Hepatocyte (in vitro differentiated cells): ENCODE results near the gene TBC1D24.
"Not testable (repeated sequence)": the region's sequence is repeated elsewhere in the genome, so short reads cannot be mapped to it uniquely, and the experiment has no call there.

Experiments
- EZH2 ChIP-seq: fragments of 200-600 bp; sonication (generic); IDR thresholded peaks from 2 replicates; pipeline ENCODE4 v1.6.1; 2016; ENCODE audit warnings: antibody characterized with exemption, mild to moderate bottlenecking, borderline replicate concordance
- EZH2phosphoT487 ChIP-seq: fragments of 200-600 bp; sonication (generic); IDR thresholded peaks from one replicate; pipeline ENCODE4 v1.6.1; 2018; ENCODE audit warnings: antibody characterized with exemption, mild to moderate bottlenecking, low read depth, moderate library complexity; ENCODE audit not compliant: unreplicated experiment, severe bottlenecking
- TF ChIP-seq, protein P1 (sequence below): fragments of 200-600 bp; sonication (generic); IDR thresholded peaks from 2 replicates; pipeline ENCODE4 v1.5.1; 2016; ENCODE audit warnings: antibody characterized with exemption, mild to moderate bottlenecking; ENCODE audit not compliant: poor library complexity

DNA sequence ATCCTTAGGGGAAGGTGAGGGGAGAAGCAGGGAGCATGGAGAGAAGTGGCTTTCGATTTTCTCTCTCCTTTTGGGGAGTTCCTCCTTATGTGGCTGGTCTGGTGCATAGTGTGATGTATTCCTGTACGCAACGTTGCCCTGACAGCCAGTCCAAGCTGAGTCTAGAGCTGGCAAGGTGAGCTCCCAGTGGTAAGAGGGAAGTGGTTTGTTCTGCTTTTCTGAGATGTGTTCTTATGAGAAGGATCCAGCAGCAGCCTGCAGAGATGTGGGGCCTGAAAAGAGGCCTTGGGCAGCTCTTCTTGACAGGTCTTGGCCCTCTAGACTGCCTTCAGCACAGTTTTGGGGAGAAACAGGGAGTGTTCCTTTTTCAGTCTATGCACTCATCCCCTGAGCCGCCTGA, 66.0 kb downstream of the TBC1D24 start:
- TF ChIP-seq EZH2, EZH2phosphoT487: not testable (repeated sequence)
- TF ChIP-seq, protein P1, sequence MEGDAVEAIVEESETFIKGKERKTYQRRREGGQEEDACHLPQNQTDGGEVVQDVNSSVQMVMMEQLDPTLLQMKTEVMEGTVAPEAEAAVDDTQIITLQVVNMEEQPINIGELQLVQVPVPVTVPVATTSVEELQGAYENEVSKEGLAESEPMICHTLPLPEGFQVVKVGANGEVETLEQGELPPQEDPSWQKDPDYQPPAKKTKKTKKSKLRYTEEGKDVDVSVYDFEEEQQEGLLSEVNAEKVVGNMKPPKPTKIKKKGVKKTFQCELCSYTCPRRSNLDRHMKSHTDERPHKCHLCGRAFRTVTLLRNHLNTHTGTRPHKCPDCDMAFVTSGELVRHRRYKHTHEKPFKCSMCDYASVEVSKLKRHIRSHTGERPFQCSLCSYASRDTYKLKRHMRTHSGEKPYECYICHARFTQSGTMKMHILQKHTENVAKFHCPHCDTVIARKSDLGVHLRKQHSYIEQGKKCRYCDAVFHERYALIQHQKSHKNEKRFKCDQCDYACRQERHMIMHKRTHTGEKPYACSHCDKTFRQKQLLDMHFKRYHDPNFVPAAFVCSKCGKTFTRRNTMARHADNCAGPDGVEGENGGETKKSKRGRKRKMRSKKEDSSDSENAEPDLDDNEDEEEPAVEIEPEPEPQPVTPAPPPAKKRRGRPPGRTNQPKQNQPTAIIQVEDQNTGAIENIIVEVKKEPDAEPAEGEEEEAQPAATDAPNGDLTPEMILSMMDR: not testable (repeated sequence)
